OCI-LY1 (cell line): ENCODE data around the gene PAX2.

ENCODE experiments used
- EZH2 ChIP-seq: fragments of 200-600 bp; sonication (generic), shearing (Covaris generic); IDR thresholded peaks from 2 replicates; pipeline ENCODE4 v1.8.0; 2017; ENCODE audit warnings: borderline replicate concordance, mixed run types, mild to moderate bottlenecking, antibody characterized with exemption, low read length, moderate library complexity, mixed read lengths
- TF ChIP-seq, protein P1 (sequence below): fragments of 200-600 bp; sonication (generic), shearing (Covaris generic); IDR thresholded peaks from 2 replicates; pipeline ENCODE4 v1.5.1; 2017; ENCODE audit warnings: mild to moderate bottlenecking, antibody characterized with exemption, low read length, moderate library complexity, mixed read lengths

GRCh38 chr10:100747456-100748230, 2.3 kb downstream of the PAX2 start:
- TF ChIP-seq, protein P1, sequence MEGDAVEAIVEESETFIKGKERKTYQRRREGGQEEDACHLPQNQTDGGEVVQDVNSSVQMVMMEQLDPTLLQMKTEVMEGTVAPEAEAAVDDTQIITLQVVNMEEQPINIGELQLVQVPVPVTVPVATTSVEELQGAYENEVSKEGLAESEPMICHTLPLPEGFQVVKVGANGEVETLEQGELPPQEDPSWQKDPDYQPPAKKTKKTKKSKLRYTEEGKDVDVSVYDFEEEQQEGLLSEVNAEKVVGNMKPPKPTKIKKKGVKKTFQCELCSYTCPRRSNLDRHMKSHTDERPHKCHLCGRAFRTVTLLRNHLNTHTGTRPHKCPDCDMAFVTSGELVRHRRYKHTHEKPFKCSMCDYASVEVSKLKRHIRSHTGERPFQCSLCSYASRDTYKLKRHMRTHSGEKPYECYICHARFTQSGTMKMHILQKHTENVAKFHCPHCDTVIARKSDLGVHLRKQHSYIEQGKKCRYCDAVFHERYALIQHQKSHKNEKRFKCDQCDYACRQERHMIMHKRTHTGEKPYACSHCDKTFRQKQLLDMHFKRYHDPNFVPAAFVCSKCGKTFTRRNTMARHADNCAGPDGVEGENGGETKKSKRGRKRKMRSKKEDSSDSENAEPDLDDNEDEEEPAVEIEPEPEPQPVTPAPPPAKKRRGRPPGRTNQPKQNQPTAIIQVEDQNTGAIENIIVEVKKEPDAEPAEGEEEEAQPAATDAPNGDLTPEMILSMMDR: no peak
- no peak for TF ChIP-seq EZH2
